GM18508 (cell line): ENCODE results near the gene CD302.
"Not testable (repeated sequence)": the region's sequence is repeated elsewhere in the genome, so short reads cannot be mapped to it uniquely, and the experiment has no call there.

Experiments used
- ATAC-seq: cut with Tn5 transposase; IDR thresholded peaks from one replicate; pipeline ENCODE4 v1.9.1; 2021; ENCODE audit warnings: moderate number of reproducible peaks; ENCODE audit not compliant: insufficient read depth, unreplicated experiment

The CD302 gene

DNA sequence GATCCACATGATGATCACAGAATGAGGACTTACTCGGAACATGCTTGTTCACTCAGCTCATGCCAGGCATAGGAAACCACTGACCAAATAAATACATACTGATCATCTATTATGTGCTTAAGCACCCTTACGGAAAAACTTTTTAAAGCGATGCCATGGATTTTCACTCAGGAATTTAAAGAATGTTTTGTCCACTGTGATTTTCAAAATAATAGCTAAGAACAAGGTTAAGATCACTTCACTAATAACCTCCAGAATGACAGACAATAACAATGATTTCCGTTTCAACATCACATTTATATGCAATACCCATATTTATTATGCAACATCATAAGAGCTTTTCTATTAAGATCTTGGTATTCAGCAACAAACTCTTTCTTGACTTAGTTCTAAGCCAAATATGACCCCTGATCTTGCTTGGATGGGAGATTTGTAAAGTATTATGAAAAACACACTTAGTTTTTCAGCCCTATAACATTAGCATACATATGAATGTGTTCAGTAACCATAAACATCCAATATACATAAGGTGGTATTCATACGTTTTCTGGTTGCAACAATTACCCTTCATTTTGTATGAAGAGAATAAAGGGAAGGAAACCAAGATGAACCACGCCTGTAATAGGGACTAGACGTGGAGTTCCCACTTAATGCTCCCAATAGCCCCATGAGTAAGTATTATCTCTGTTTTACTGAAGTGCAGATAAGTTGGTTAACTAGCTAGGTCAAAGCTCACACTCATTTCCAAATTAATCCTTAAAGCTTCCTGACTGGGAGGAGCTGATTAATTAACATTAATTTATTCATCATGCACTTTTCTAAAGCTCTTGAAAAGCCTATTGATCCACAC is 1.9 kb downstream of the CD302 start:
- no peak for ATAC-seq

DNA sequence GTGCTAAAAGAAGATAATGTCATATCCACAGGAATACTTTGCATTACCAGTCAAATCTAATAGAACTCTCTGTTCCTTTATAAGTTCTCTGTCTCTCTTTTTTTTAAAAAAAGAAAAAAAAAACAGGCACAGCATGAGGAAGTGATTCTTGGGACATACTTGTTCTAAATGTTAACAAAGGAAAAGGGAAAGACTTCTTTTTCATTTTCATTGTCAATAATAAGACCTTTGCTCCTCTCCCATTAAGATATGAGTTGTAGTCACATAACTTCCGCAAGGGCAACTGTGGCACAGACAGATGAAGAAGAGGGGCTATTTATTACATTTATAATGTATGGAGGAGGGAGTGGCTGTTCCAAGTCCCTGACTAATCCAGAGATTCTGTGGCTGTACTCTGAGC is 4.7 kb downstream of the CD302 start:
- no peak for ATAC-seq

DNA sequence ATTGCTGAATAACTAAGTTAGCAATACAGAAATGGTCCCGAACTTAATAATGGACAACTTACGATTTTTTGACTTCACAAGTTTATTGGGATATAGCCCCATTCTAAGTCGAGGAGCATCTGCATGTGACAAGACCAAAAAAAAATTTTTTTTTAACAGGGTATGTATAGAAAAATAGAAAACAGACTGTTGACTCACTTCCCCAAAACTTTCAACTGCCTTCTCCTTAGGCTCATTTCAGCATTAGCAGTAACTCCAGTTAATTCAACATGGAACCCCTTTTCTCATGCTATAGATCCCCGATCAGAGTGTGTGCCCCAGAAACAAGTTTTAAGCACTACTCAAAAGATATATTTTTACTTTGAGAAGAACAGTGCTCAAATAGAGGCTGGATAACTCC is 5.4 kb downstream of the CD302 start:
- no peak for ATAC-seq

DNA sequence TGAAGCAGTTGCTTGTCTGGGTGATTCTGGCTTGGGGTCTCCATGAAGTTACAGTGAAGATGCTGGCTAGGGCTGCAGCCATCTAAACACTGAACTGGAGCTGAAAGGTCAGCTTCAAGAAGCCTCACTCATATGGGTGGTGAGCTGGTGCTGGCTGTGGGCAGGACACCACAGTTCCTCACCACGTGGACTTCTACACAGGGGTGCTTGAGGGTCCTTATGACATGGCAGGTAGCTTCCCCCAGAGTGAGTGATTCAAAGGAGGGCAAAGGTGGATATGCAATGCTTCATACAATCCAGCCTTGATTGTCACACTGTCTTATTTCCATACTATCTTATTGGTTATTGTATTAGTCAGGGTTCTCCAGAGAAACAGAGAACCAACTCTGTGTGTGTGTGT is 6.0 kb downstream of the CD302 start:
- ATAC-seq = no peak

- ATAC-seq = no peak
Observed at GRCh38 chr2:159790323-159790722, 7.7 kb downstream of the CD302 start.

GRCh38 chr2:159788253-159788652 is 9.8 kb downstream of the CD302 start:
- no peak for ATAC-seq

- not testable (repeated sequence) for ATAC-seq
Observed at GRCh38 chr2:159787647-159788046, 10.4 kb downstream of the CD302 start.

DNA sequence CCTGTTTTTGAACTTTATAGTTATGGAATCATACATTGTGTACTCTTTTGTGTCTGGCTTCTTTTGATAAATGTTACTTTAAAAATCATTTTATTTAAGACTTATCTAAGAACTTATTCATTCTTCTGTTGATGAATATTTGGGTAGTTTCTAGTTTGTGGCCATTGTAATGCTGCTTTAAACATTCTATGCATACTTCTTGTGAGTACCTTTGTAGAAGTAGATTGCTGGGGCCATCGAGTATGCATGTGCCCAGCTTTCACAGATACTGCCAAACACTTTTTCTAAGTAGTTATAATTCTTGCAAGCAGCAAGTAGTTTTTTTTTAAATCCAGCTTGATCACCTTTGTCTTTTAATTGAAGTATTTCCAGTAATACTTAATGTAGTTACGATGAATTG is 11.1 kb downstream of the CD302 start:
- ATAC-seq = no peak

DNA sequence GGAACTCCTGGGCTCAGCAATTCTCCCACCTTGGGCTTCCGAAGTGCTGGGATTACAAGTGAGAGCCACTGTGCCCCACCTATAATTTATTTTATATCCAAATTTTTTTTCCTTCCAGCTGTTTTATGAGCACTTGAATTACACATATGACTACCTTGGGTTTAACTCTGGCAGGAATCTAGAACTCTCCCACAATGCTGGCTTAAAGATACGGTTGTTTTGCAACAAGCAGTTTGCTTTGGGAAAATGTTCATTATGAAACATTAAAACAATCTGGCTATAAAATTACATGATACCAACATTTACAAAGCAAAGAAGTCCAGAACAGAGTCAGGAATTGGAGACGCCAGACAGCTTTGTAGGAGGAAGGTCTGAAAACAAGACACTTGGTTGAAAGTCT is 12.8 kb downstream of the CD302 start:
- ATAC-seq = no peak

GRCh38 chr2:159784744-159785143 is 13.3 kb downstream of the CD302 start:
- ATAC-seq = not testable (repeated sequence)

DNA sequence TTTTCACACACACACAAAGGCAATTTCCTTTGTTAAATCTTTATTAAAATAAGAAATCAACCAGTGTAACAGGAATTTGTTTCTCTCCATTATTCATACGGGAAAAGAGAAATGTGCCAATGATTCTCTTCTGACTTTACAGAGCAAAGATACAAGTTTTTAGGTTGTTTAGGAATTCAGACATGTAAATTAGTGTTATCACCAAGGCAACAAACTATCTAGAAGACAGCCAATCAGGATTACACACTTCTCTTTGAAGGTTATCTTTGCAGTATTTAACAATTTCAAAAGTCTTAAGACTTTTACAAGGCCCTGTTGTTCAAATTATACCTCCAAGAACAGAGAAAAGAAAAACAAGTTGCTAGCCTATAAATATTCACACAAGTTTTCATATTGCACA is 14.5 kb downstream of the CD302 start:
- no peak for ATAC-seq

- ATAC-seq = no peak
Observed at GRCh38 chr2:159776321-159776720, 21.7 kb downstream of the CD302 start.

- ATAC-seq = no peak
Observed at GRCh38 chr2:159775021-159775420, 23.0 kb downstream of the CD302 start.

GRCh38 chr2:159774370-159774990 is 23.5 kb downstream of the CD302 start:
- ATAC-seq = no peak

DNA sequence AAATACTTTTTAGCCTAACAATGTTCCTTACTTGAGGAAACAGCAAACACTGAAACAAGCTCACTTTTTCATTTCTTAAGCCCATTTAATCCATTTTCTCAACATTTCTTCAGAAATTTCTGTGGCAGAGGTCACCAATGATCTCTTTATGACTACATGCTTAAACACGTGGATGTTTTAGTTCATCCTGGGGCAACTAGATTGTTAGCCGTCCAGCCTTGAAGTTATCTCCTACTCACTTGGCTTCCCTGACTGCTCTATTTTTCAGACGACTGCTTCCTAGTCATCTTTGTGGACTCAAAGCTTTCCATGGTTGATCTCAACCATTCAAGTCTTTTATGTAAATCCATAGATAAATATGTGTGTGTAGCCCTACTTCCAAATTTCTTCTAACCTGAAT is 24.1 kb downstream of the CD302 start:
- ATAC-seq = no peak

- no peak for ATAC-seq
Observed at GRCh38 chr2:159773426-159773825, 24.6 kb downstream of the CD302 start.

- no peak for ATAC-seq
Observed at GRCh38 chr2:159769147-159769546, 28.9 kb downstream of the CD302 start.

- no peak for ATAC-seq
Observed at GRCh38 chr2:159762075-159762474, 35.9 kb downstream of the CD302 start.

DNA sequence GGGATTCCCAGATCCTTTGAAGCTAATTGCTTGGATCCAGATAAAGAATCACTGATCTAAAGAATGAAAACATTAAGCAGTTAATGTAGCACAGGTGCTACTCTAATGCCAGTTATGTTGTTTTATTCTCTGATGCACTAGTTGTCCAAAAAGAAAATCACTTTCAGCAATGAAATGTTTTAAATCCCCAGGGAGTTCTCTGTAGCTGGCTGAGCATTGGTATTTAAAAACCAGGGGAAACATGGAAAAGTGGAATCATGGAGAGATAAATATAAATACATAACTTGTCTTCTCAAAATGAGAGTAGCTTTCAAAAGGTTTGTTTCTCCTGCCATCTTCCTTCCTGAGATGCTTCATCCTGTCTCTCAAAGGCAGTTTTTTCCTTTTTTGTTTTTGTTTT is 37.7 kb downstream of the CD302 start:
- no peak for ATAC-seq

- ATAC-seq = no peak
Observed at GRCh38 chr2:159759577-159759976, 38.4 kb downstream of the CD302 start.

- no peak for ATAC-seq
Observed at GRCh38 chr2:159758686-159759085, 39.3 kb downstream of the CD302 start.

DNA sequence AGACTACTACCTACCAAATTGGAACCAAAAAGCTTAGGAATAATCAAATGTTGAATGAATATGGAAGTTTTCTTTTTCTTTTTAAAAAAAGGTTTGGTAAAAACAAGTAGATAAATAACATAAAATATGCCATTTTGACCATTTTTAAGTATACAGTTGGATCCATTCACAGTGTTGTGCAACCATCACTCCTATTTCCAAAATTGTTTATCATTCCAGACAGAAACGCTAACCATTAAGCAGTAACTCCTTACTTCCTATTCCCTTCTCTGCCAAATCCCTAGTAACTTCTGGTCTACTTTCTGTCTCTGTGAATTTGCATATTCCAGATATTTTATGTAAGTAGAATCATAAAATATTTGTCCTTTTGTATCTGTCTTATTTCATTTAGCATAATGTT is 39.8 kb downstream of the CD302 start:
- no peak for ATAC-seq
